ENCODE measurements around the gene NTM. TPM values are rescaled to one million over a fixed set of nuclear protein-coding genes. Genes with fewer than 3 reads are reported as not detected.

The NTM gene
- total RNA-seq, 1 experiment from 2014 or later, result 9.9 TPM

GRCh38 chr11:132187814-132188213 lies 817.4 kb downstream of the NTM start:
- H3K9me3 Mint-ChIP-seq, result no peaks in the 10 kb centered on the region

More at GRCh38 chr11:132187814-132188213, 817.4 kb downstream of the NTM start:
- no peaks in the 10 kb centered on the region for H3K4me1 ChIP-seq (ENCODE audit: insufficient read depth, low read length)
- no CpG with 5 or more reads among the region's 4 CpGs for WGBS (ENCODE audit: extremely low coverage, insufficient read length, low lambda C conversion rate)
- no peaks in the 10 kb centered on the region for H3K9me3 ChIP-seq (ENCODE audit: control insufficient read depth, low read depth, low read length)
- H2BK120ac ChIP-seq (ENCODE audit: low read depth, low read length, poor library complexity, severe bottlenecking), result no peak overlapping the region
- Mint-ChIP-seq H3K36me3 (ENCODE audit: insufficient read depth in 1 of 3, low read depth in 3 of 3) (no peaks in the 10 kb centered on the region), H3K27me3 (ENCODE audit: low read depth) (no peaks in the 10 kb centered on the region; the same call in 1 of the 2 replicates), H3K4me3 (no peak overlapping the region), H3K4me1 (0 out of 4 replicates have a peak, but pooled peaks cover 0 to 3% of the 10 kb centered on the region in 2 experiments), H3K27ac (no peak overlapping the region)
- H3K9ac ChIP-seq (ENCODE audit: extremely low read depth, insufficient read length, low read length), result no peak overlapping the region
- H3K56ac ChIP-seq (ENCODE audit: insufficient read length, low read depth, low read length), result no peak overlapping the region
- H2AK5ac ChIP-seq (ENCODE audit: insufficient read length, low read length), result no peak overlapping the region
- H3K23me2 ChIP-seq (ENCODE audit: insufficient read length, low read depth, low read length, poor library complexity, severe bottlenecking), result no peaks in the 10 kb centered on the region
- no peak overlapping the region for H3K23ac ChIP-seq (ENCODE audit: insufficient read length, low read depth, low read length)
- no peak overlapping the region for H2BK5ac ChIP-seq (ENCODE audit: insufficient read length, low read length)
- H3K79me1 ChIP-seq (ENCODE audit: insufficient read depth, low read depth, low read length, poor library complexity, severe bottlenecking), result no peaks in the 10 kb centered on the region
- H3K27ac ChIP-seq (ENCODE audit: insufficient read length, low read depth, low read length), result no peak overlapping the region
- H3K4me2 ChIP-seq (ENCODE audit: insufficient read depth, insufficient read length, low read length), result no peak overlapping the region
- H3T11ph ChIP-seq (ENCODE audit: low read length), result no peak overlapping the region
- no peak overlapping the region for H4K5ac ChIP-seq (ENCODE audit: insufficient read length, low read depth, low read length)
- no peak overlapping the region for H4K91ac ChIP-seq (ENCODE audit: insufficient read length, low read depth, low read length)
- no peak overlapping the region for H4K8ac ChIP-seq (replicated peaks; ENCODE audit: insufficient read length, low read depth, low read length)
- H3K18ac ChIP-seq (ENCODE audit: insufficient read length, low read depth, low read length), result no peak overlapping the region
- H3K79me2 ChIP-seq (ENCODE audit: insufficient read depth, low read length), result no peaks in the 10 kb centered on the region; the same call in 1 of the 2 replicates
- no peak overlapping the region for H2BK12ac ChIP-seq (ENCODE audit: insufficient read length, low read depth, low read length)
- no peak for DNase-seq
- no peak overlapping the region for H3K14ac ChIP-seq (ENCODE audit: insufficient read depth, low read length)
- H4K20me1 ChIP-seq (ENCODE audit: control insufficient read depth, insufficient read depth, insufficient read length), result no peaks in the 10 kb centered on the region
- TF ChIP-seq, protein P1, sequence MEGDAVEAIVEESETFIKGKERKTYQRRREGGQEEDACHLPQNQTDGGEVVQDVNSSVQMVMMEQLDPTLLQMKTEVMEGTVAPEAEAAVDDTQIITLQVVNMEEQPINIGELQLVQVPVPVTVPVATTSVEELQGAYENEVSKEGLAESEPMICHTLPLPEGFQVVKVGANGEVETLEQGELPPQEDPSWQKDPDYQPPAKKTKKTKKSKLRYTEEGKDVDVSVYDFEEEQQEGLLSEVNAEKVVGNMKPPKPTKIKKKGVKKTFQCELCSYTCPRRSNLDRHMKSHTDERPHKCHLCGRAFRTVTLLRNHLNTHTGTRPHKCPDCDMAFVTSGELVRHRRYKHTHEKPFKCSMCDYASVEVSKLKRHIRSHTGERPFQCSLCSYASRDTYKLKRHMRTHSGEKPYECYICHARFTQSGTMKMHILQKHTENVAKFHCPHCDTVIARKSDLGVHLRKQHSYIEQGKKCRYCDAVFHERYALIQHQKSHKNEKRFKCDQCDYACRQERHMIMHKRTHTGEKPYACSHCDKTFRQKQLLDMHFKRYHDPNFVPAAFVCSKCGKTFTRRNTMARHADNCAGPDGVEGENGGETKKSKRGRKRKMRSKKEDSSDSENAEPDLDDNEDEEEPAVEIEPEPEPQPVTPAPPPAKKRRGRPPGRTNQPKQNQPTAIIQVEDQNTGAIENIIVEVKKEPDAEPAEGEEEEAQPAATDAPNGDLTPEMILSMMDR (conservative IDR thresholded peaks at IDR 0.05), result no peak
- H3K27me3 ChIP-seq (ENCODE audit: insufficient read depth, low read length), result no peaks in the 10 kb centered on the region
- H3K4ac ChIP-seq (ENCODE audit: low read depth, low read length), result no peak overlapping the region
- no peak overlapping the region for H2BK20ac ChIP-seq (ENCODE audit: low read depth, low read length, poor library complexity, severe bottlenecking)
- no peak overlapping the region for H2BK15ac ChIP-seq (ENCODE audit: low read depth, low read length)
- no peak overlapping the region for H2AFZ ChIP-seq (ENCODE audit: low read length)
